ENCODE measurements around the gene CSNK1D. TPM values are rescaled to one million over a fixed set of nuclear protein-coding genes. Genes with fewer than 3 reads are reported as not detected.

Gene CSNK1D
- total RNA-seq, 1 donor from 2014 or later: 41.5 TPM

- Histone ChIP-seq H3K79me2 (ENCODE audit: low read depth) (no peaks in the 10 kb centered on the region), H3K4me1 (peaks cover 10% of the 10 kb centered on the region), H3K4me2 (no peak overlapping the region), H4K20me1 (ENCODE audit: low read depth) (peaks cover 3% of the 10 kb centered on the region), H3K36me3 (no peaks in the 10 kb centered on the region), H3K4me3 (no peak overlapping the region), H3K27ac (no peak overlapping the region), H3K27me3 (peaks cover 27% of the 10 kb centered on the region), H3F3A (ENCODE audit: low read depth) (peaks cover 10% of the 10 kb centered on the region), H3K9ac (no peak overlapping the region), H2AFZ (replicated peaks) (no peak overlapping the region), H3K9me3 (ENCODE audit: low read depth) (no peaks in the 10 kb centered on the region)
- H3K9me3 Mint-ChIP-seq: no peaks in the 10 kb centered on the region
- peaks cover 42% of the 10 kb centered on the region for H3K4me1 Mint-ChIP-seq
- H3K36me3 Mint-ChIP-seq: no peaks in the 10 kb centered on the region
- no peak overlapping the region for H3K27ac Mint-ChIP-seq
- TF ChIP-seq EZH2phosphoT487 (IDR thresholded peaks at IDR 0.05): no peak
- TF ChIP-seq EZH2 (IDR thresholded peaks at IDR 0.05): no peak
- TF ChIP-seq CTCF (IDR thresholded peaks at IDR 0.05): no peak
- DNase-seq (ENCODE audit: low spot score): no peak
- H3K27me3 Mint-ChIP-seq (ENCODE audit: insufficient read depth, low read depth): peaks cover 6% of the 10 kb centered on the region
- peak overlapping the region; percentile 43 for H3K4me3 Mint-ChIP-seq
These were observed 25.3 kb upstream of the CSNK1D start for GRCh38 chr17:82298538-82299421.

GRCh38 chr17:82297714-82298537, 24.4 kb upstream of the CSNK1D start:
- no peak overlapping the region for H3K4me2 ChIP-seq
- Mint-ChIP-seq H3K36me3 (no peaks in the 10 kb centered on the region), H3K4me3 (no peak overlapping the region), H3K4me1 (peaks cover 41% of the 10 kb centered on the region), H3K27me3 (ENCODE audit: insufficient read depth, low read depth) (peaks cover 6% of the 10 kb centered on the region), H3K27ac (no peak overlapping the region), H3K9me3 (no peaks in the 10 kb centered on the region)
- no peak for TF ChIP-seq CTCF (IDR thresholded peaks at IDR 0.05)
- TF ChIP-seq EZH2phosphoT487 (IDR thresholded peaks at IDR 0.05): no peak
- no peak for TF ChIP-seq EZH2 (IDR thresholded peaks at IDR 0.05)
- H3K79me2 ChIP-seq (ENCODE audit: low read depth): no peaks in the 10 kb centered on the region
- H3K9ac ChIP-seq: no peak overlapping the region
- no peak overlapping the region for H3K4me3 ChIP-seq
- H4K20me1 ChIP-seq (ENCODE audit: low read depth): peaks cover 6% of the 10 kb centered on the region
- H2AFZ ChIP-seq (replicated peaks): no peak overlapping the region
- H3K27ac ChIP-seq: no peak overlapping the region
- no peaks in the 10 kb centered on the region for H3K9me3 ChIP-seq (ENCODE audit: low read depth)
- H3K27me3 ChIP-seq: peaks cover 27% of the 10 kb centered on the region
- peaks cover 15% of the 10 kb centered on the region for H3F3A ChIP-seq (ENCODE audit: low read depth)
- no peak for DNase-seq (ENCODE audit: low spot score)
- H3K36me3 ChIP-seq: no peaks in the 10 kb centered on the region
- H3K4me1 ChIP-seq: peaks cover 7% of the 10 kb centered on the region

DNA sequence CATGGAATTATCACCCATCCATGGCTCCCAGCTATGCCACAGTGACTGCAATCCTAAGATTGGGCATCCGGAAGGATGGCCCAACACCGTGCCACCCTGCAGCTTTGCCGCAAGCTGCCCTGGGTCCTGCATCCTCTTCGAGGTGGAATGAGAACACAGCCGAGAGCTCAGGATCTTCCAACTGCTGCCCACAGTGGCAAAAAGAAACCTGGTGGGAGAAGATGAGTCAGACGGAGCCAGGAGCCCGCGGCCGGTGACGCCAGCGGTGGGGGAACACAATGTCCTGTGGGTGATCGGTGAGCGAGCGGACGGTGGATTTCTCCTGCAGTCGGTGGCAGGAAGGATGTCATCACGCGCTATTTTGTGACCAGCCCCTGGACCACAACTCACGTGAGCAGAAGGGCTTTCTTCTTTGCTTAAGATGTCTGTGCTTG, 23.8 kb upstream of the CSNK1D start:
- Histone ChIP-seq H3K27ac (no peak overlapping the region), H3F3A (ENCODE audit: low read depth) (peaks cover 17% of the 10 kb centered on the region), H3K4me3 (no peak overlapping the region), H3K9me3 (ENCODE audit: low read depth) (no peaks in the 10 kb centered on the region), H3K4me2 (no peak overlapping the region), H3K27me3 (peaks cover 27% of the 10 kb centered on the region), H2AFZ (replicated peaks) (no peak overlapping the region), H3K9ac (no peak overlapping the region), H3K79me2 (ENCODE audit: low read depth) (peaks cover under 1% of the 10 kb centered on the region), H3K36me3 (no peaks in the 10 kb centered on the region), H3K4me1 (peaks cover 7% of the 10 kb centered on the region), H4K20me1 (ENCODE audit: low read depth) (peaks cover 6% of the 10 kb centered on the region)
- no peak for DNase-seq (ENCODE audit: low spot score)
- Mint-ChIP-seq H3K9me3 (no peaks in the 10 kb centered on the region), H3K4me3 (no peak overlapping the region), H3K27me3 (ENCODE audit: insufficient read depth, low read depth) (peaks cover 6% of the 10 kb centered on the region), H3K36me3 (no peaks in the 10 kb centered on the region), H3K4me1 (peaks cover 43% of the 10 kb centered on the region), H3K27ac (no peak overlapping the region)
- TF ChIP-seq CTCF (IDR thresholded peaks at IDR 0.05) (no peak), EZH2 (IDR thresholded peaks at IDR 0.05) (no peak), EZH2phosphoT487 (IDR thresholded peaks at IDR 0.05) (no peak)
